Osteoblast (primary cell): ENCODE measurements around the gene UNG. TPM values are rescaled to one million over a fixed set of nuclear protein-coding genes. Genes with fewer than 3 reads are reported as not detected.

Source experiments
- DNase-seq: peaks from one replicate; pipeline ENCODE4 v3.0.0; 2011; ENCODE audit warnings: low spot score, mixed read lengths; ENCODE audit not compliant: insufficient read length; ENCODE audit errors: missing footprints
- H2AFZ ChIP-seq: 2 replicates; pipeline ENCODE4 v1.6.0; 2011; ENCODE audit warnings: mild to moderate bottlenecking, low read length
- H3K27ac ChIP-seq: 2 replicates; pipeline ENCODE4 v1.5.1; 2011; ENCODE audit warnings: mild to moderate bottlenecking, low read depth, low read length, moderate library complexity
- H3K27me3 ChIP-seq: 2 replicates; pipeline ENCODE4 v1.6.0; 2012; ENCODE audit warnings: mild to moderate bottlenecking, control low read depth, inconsistent platforms, low read length, moderate library complexity; ENCODE audit not compliant: insufficient read depth
- H3K36me3 ChIP-seq: 2 replicates; pipeline ENCODE4 v1.5.1; 2011; ENCODE audit warnings: mild to moderate bottlenecking, low read length, control low read depth, moderate library complexity; ENCODE audit not compliant: insufficient read depth
- H3K4me1 ChIP-seq: 2 replicates; pipeline ENCODE4 v1.5.1; 2011; ENCODE audit warnings: mild to moderate bottlenecking, low read length, control low read depth, moderate library complexity; ENCODE audit not compliant: insufficient read depth
- H3K4me2 ChIP-seq: 2 replicates; pipeline ENCODE4 v1.6.0; 2011; ENCODE audit warnings: mild to moderate bottlenecking, low read length; ENCODE audit not compliant: insufficient read depth
- H3K4me3 ChIP-seq: fragments of 200-600 bp; sonication (generic); 3 replicates; pipeline ENCODE4 v1.5.1; 2012; ENCODE audit warnings: mild to moderate bottlenecking, low read length, inconsistent platforms; ENCODE audit not compliant: insufficient read depth
- H3K79me2 ChIP-seq: 2 replicates; pipeline ENCODE4 v1.6.0; 2012; ENCODE audit warnings: mild to moderate bottlenecking, low read length, control low read depth, inconsistent platforms; ENCODE audit not compliant: insufficient read depth
- H3K9me3 ChIP-seq: 2 replicates; pipeline ENCODE4 v1.5.1; 2011; ENCODE audit warnings: low read depth, low read length, control low read depth
- H4K20me1 ChIP-seq: 2 replicates; pipeline ENCODE4 v1.6.0; 2012; ENCODE audit warnings: mild to moderate bottlenecking, low read length, control low read depth; ENCODE audit not compliant: insufficient read depth
- small RNA-seq: library from RNA; depleted of rRNA; stranded (forward); fragments of <200 nt; gene quantifications from one replicate; pipeline ENCODE3, GENCODE V24; 2012
- total RNA-seq: library from RNA; depleted of rRNA; stranded (reverse); fragments of >200 nt; gene quantifications from 2 replicates; pipeline ENCODE4 v1.2.3, GENCODE V29; 2012
- TF ChIP-seq, protein P1 (sequence below): IDR thresholded peaks from 2 replicates; pipeline ENCODE4 v1.5.1; 2011; ENCODE audit warnings: mild to moderate bottlenecking, low read depth, low read length, moderate library complexity; ENCODE audit errors: extremely low read depth

UNG gene
- total RNA-seq, 1 donor: 38.0 TPM

GRCh38 chr12:109156036-109156435 is 58.6 kb downstream of the UNG start:
- TF ChIP-seq, protein P1, sequence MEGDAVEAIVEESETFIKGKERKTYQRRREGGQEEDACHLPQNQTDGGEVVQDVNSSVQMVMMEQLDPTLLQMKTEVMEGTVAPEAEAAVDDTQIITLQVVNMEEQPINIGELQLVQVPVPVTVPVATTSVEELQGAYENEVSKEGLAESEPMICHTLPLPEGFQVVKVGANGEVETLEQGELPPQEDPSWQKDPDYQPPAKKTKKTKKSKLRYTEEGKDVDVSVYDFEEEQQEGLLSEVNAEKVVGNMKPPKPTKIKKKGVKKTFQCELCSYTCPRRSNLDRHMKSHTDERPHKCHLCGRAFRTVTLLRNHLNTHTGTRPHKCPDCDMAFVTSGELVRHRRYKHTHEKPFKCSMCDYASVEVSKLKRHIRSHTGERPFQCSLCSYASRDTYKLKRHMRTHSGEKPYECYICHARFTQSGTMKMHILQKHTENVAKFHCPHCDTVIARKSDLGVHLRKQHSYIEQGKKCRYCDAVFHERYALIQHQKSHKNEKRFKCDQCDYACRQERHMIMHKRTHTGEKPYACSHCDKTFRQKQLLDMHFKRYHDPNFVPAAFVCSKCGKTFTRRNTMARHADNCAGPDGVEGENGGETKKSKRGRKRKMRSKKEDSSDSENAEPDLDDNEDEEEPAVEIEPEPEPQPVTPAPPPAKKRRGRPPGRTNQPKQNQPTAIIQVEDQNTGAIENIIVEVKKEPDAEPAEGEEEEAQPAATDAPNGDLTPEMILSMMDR: no peak
- no peak overlapping the region for H3K4me2 ChIP-seq

DNA sequence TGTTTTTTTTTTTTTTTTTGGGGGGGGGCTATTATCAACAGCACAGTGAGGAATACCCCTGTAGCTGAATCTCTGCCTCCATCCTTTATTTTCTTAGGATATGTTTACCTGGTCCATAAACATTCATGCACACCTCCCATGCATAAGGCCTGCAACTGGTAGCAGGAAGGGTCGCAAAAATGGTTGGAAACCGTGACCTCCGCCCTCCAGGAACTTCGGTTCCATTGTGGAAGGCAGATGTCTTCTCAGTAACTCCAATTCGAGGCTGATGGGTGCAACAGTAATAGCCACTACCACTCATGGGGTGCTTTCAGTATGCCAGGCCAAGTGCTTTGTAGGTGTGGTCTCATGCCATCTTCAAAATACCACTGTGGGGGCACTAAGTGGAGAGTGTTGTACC is 59.2 kb downstream of the UNG start:
- H3K9me3 ChIP-seq: no peaks in the 10 kb centered on the region
- DNase-seq: no peak
- TF ChIP-seq, protein P1: no peak
- no peaks in the 10 kb centered on the region for H3K36me3 ChIP-seq
- no peak overlapping the region for H2AFZ ChIP-seq
- H3K4me2 ChIP-seq: no peak overlapping the region
- no peaks in the 10 kb centered on the region for H4K20me1 ChIP-seq
- no peak overlapping the region for H3K4me3 ChIP-seq
- peaks cover 11% of the 10 kb centered on the region for H3K4me1 ChIP-seq
- H3K79me2 ChIP-seq: no peaks in the 10 kb centered on the region
- no peak overlapping the region for H3K27ac ChIP-seq
- H3K27me3 ChIP-seq: peaks cover 4% of the 10 kb centered on the region

More at GRCh38 chr12:109156036-109156435, 58.6 kb downstream of the UNG start:
- Histone ChIP-seq H3K36me3 (no peaks in the 10 kb centered on the region), H2AFZ (no peak overlapping the region), H3K79me2 (no peaks in the 10 kb centered on the region), H3K4me3 (no peak overlapping the region), H3K27me3 (peaks cover 4% of the 10 kb centered on the region), H3K4me1 (peaks cover 11% of the 10 kb centered on the region), H4K20me1 (no peaks in the 10 kb centered on the region), H3K9me3 (no peaks in the 10 kb centered on the region), H3K27ac (no peak overlapping the region)
- DNase-seq: no peak

DNA sequence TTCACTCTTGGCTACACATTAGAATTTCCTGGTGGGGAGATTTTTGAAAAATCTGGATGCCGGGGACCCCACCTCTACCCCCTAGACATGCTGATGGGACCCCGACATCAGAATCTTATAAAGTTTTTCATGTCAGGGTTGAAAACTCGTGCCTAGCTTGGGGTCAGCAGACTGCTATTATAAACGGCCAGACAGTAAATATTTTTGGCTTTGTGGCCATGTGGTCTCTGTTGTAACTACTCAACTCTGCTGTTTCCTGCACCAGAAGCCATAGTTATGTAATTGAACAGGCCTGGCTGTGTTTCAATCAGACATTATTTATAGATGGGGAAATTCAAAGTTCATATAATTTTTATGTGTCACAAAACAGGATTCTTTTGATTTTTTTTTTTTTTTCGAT is 60.6 kb downstream of the UNG start:
- Histone ChIP-seq H3K4me1 (peaks cover 11% of the 10 kb centered on the region), H4K20me1 (no peaks in the 10 kb centered on the region), H3K4me2 (no peak overlapping the region), H3K36me3 (no peaks in the 10 kb centered on the region), H2AFZ (no peak overlapping the region), H3K27ac (no peak overlapping the region), H3K79me2 (no peaks in the 10 kb centered on the region), H3K9me3 (no peaks in the 10 kb centered on the region), H3K4me3 (no peak overlapping the region), H3K27me3 (peaks cover 2% of the 10 kb centered on the region)
- DNase-seq: no peak
- TF ChIP-seq, protein P1: no peak

DNA sequence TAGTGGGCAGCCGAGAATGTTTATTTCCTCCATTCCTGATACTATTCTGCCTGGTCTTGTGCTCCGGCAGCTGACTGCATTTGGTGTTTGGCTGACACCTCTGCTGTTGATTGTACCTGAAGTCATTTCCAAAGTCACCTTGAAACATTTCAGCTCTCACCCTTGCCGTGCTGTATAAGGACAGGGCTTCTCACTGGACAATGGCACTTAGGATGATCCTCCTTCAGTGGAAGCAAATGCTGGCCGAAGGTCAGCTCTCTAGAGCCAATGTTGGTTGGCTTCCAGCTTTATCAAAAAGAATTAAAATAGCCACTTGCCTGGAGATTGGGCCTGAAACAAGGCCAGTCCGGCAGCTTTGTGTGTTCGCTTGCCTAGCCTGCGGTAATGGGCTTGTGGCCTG is 63.0 kb downstream of the UNG start:
- Histone ChIP-seq H3K4me3 (no peak overlapping the region), H3K4me2 (no peak overlapping the region), H3K36me3 (no peaks in the 10 kb centered on the region), H3K4me1 (no peaks in the 10 kb centered on the region), H3K79me2 (no peaks in the 10 kb centered on the region), H3K9me3 (no peaks in the 10 kb centered on the region), H4K20me1 (no peaks in the 10 kb centered on the region), H2AFZ (peak overlapping the region; percentile 35), H3K27ac (no peak overlapping the region), H3K27me3 (peaks cover 2% of the 10 kb centered on the region)
- no peak for DNase-seq
- TF ChIP-seq, protein P1: no peak

Small RNAs within 50 kb of the gene (small RNA-seq; reads per million reads assigned to genes)
- not detected for gene RNA5SP372

Other genes with a start within 250 kb of the UNG start
- gene SSH1, start 240.0 kb upstream of the UNG start, total RNA-seq: 31.8 and 34.2 TPM in 2 replicates
- gene DAO, start 217.5 kb upstream of the UNG start, total RNA-seq: not detected in 2 replicates
- not detected in 2 replicates for gene SVOP, start 76.5 kb upstream of the UNG start, total RNA-seq
- gene USP30, start 45.0 kb upstream of the UNG start, total RNA-seq: 10.1 and 15.6 TPM in 2 replicates
- gene ALKBH2, start 4.1 kb upstream of the UNG start, total RNA-seq: 22.4 and 25.0 TPM in 2 replicates
- 13.8 and 16.2 TPM in 2 replicates for gene ACACB, start 19.0 kb downstream of the UNG start, total RNA-seq
- not detected in 2 replicates for gene FOXN4, start 211.7 kb downstream of the UNG start, total RNA-seq